SKM-1 treated with dmso at 0.1 percent for 144 hours (cell line): ENCODE results near the gene KXD1.
"Not testable (repeated sequence)": the region's sequence is repeated elsewhere in the genome, so short reads cannot be mapped to it uniquely, and the experiment has no call there.

Experiments
- DNase-seq: peaks from one replicate; lab custom pipeline; 2025; ENCODE audit not compliant: unreplicated experiment; lab: John Stamatoyannopoulos, UW

The KXD1 gene

GRCh38 chr19:18599485-18599884 is 41.8 kb downstream of the KXD1 start:
- no peak for DNase-seq

- DNase-seq, result not testable (repeated sequence)
Observed at GRCh38 chr19:18600692-18601397, 43.2 kb downstream of the KXD1 start.

GRCh38 chr19:18601875-18602274 is 44.2 kb downstream of the KXD1 start:
- no peak for DNase-seq

- DNase-seq, result no peak
Observed at GRCh38 chr19:18603255-18603957, 45.7 kb downstream of the KXD1 start.

GRCh38 chr19:18603958-18604819 is 46.5 kb downstream of the KXD1 start:
- DNase-seq, result no peak

GRCh38 chr19:18604820-18605159 is 47.1 kb downstream of the KXD1 start:
- no peak for DNase-seq

- no peak for DNase-seq
Observed at GRCh38 chr19:18605196-18605545, 47.5 kb downstream of the KXD1 start.

- no peak for DNase-seq
Observed at GRCh38 chr19:18605546-18606280, 48.0 kb downstream of the KXD1 start.

GRCh38 chr19:18606281-18607225 is 48.9 kb downstream of the KXD1 start, which contains the start of gene CRLF1:
Gene CRLF1, minus strand, starts transcription at chr19:18606799. Its CDS starts 143 bp downstream, at chr19:18606656.
- DNase-seq, result no peak

GRCh38 chr19:18607226-18608101 is 49.8 kb downstream of the KXD1 start:
- DNase-seq, result no peak

- DNase-seq, result no peak
Observed at GRCh38 chr19:18608102-18608804, 50.6 kb downstream of the KXD1 start.

GRCh38 chr19:18608805-18609716 is 51.4 kb downstream of the KXD1 start:
- DNase-seq, result no peak

GRCh38 chr19:18609717-18610051 is 52.0 kb downstream of the KXD1 start:
- no peak for DNase-seq

GRCh38 chr19:18610245-18610555 is 52.5 kb downstream of the KXD1 start:
- DNase-seq, result no peak

GRCh38 chr19:18610556-18611326 is 53.1 kb downstream of the KXD1 start:
- DNase-seq, result no peak

- DNase-seq, result no peak
Observed at GRCh38 chr19:18611327-18612050, 53.8 kb downstream of the KXD1 start.
